HG03575 (cell line): Measurements from ENCODE around the gene TMPRSS4.

Source experiments
- ATAC-seq: cut with Tn5 transposase; IDR thresholded peaks from one replicate; pipeline ENCODE4 v1.9.1; 2021; ENCODE audit not compliant: unreplicated experiment, insufficient number of reproducible peaks, low FRiP score; ENCODE audit errors: extremely low read depth

Gene TMPRSS4

DNA sequence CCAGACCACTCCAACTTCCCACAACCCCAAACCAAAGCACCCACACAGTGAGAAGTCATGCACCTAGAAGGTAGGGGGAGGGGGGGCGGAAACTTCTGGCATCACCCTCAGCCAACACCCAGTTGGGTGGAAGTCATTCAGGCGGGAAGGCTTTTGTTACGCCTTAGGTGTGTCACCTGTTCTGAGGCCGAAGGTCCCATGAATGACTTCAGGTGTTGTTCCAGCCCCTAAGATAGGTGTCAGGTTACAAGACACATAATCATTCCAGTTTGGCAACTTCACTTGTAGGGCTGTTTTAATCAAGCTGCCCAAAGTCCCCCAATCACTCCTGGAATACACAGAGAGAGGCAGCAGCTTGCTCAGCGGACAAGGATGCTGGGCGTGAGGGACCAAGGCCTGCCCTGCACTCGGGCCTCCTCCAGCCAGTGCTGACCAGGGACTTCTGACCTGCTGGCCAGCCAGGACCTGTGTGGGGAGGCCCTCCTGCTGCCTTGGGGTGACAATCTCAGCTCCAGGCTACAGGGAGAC, at the start of gene TMPRSS4:
TSS of gene TMPRSS4 (plus strand) at position 325 of the 528 bp plus-strand sequence. CDS start 225 bp downstream, outside the sequence.
- no peak for ATAC-seq

DNA sequence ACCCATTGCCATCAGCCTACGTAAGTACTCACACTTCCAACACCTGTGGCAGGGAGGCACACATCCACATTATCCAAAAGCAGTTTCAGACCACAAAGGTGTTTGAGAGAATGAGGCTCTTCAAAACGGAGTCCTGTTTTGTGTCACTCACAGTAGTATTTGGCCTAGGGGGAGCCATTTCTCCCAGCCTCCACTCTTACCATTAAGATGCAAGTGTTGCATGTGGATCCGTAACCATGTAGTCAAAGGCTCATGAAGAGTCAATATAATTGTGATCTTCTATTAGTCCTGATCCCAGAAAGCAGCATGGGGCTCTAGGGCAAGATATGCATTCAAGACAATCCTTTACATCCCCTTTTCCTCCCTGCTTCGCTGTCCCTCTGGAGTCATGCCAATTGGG, 49.2 kb upstream of the TMPRSS4 start:
- no peak for ATAC-seq

GRCh38 chr11:118028626-118029025, 48.3 kb upstream of the TMPRSS4 start:
- ATAC-seq = no peak

GRCh38 chr11:118033443-118033842, 43.4 kb upstream of the TMPRSS4 start:
- no peak for ATAC-seq

GRCh38 chr11:118042141-118042540, 34.7 kb upstream of the TMPRSS4 start:
- ATAC-seq = no peak

DNA sequence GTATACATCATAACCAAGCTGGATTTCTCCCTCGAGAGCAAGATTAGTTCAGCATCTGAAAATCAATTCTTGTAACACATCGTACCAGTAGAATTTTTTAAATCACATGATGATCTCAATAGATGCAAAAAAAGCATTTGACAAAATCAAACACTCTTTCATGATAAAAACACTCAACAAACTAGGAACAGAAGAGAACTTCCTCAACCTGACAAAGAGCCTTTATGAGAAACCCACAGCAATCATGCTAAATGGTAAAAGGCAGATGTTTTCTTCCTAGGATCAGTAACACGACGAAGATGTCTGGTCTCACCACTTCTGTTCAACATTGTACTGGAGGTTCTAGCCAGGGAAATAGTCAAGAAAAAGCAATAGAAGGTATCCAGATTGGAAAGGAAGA, 34.1 kb upstream of the TMPRSS4 start:
- no peak for ATAC-seq

DNA sequence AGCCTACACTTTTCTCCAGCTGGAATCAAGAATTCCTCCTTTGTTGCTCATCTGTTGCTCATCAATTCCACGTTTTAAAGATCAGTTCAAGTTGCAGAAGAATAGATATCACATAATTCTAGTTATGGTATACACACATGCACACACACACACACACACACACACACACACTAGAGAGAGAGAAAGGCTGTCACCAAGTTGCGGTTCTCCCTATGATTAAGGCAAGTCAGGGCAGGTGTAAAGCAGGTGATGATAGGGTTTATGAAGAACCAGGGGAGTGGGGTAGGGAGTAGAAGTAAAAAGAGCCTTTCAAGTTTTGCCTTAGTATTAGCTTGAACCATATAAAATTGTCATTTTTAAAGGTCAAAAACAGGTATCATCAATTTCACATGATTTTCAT, 31.7 kb upstream of the TMPRSS4 start:
- no peak for ATAC-seq

- no peak for ATAC-seq
Observed at GRCh38 chr11:118046051-118046963, 30.6 kb upstream of the TMPRSS4 start.

DNA sequence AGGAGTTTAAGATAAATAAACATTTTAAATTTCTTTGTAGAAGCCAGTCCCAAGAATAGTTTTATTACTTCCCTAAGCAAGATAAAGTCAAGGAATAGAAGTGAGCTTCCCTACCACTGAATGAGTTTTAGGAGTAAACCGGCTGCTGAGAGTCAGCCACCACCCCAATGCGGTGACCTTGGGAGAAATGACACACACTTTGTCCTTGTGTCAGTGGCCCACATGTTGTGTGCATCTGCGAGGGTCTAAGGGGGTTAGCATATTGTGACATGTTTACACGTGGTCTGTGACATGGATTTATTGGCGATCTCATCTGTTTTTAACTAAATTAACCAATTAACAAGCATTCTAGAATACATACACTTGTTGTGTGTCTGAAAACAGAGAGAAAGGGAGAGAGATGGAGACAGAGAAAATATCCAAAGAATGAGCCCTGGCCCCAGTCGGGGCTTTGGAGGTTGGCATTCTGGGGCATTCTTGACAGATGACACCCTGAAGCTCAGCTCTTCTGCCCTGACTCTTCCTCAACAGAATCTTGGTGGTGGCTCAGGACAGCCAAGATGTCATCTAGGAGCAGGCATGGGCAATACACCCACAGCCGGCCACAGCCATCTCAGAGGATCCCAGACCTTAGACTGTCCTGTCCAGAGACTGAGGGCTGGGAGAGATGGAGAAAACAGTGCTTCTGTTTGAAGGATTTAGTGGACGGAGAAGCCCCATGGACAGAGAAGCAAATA, 29.7 kb upstream of the TMPRSS4 start:
- ATAC-seq = no peak

DNA sequence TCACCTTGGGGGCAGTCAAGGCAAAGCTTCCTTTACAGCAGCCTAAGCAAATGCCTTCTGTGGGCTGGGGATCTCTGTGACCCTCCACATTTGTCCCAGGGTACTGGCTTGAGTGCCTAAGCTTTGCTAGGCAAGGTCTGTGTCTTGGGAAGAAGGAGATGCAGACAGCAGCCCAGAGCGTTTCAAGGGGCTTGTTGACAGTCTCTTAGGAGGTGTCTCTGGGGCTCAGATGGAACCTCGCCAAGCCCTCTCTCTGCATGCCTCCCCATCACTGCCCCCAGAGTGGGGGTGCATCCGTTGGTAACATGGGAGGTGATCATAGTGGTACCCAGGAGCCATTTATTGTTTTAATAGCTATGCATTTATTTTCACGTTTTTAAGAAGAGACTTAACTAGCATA, 29.1 kb upstream of the TMPRSS4 start:
- ATAC-seq = no peak

- ATAC-seq = no peak
Observed at GRCh38 chr11:118048472-118049370, 28.2 kb upstream of the TMPRSS4 start.

DNA sequence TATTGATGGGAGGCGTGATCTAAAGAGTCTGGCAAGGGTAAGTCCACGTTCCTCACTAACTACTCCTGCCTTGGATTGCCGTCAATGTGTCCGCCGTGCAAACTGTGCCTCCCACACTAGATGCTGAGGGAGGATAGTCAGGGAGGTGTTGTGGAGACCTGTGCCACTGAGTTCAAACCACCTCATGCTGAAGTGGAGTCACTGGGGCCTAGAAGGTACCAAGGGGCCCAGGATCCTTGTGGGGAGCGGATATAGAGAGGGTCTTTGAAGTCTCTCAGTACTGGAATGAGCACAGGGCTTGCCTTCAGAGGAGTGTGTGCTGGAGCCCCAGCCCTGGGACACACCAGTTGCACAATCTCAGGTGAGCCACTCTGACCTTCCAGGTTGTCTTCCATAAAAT, 27.1 kb upstream of the TMPRSS4 start:
- no peak for ATAC-seq

DNA sequence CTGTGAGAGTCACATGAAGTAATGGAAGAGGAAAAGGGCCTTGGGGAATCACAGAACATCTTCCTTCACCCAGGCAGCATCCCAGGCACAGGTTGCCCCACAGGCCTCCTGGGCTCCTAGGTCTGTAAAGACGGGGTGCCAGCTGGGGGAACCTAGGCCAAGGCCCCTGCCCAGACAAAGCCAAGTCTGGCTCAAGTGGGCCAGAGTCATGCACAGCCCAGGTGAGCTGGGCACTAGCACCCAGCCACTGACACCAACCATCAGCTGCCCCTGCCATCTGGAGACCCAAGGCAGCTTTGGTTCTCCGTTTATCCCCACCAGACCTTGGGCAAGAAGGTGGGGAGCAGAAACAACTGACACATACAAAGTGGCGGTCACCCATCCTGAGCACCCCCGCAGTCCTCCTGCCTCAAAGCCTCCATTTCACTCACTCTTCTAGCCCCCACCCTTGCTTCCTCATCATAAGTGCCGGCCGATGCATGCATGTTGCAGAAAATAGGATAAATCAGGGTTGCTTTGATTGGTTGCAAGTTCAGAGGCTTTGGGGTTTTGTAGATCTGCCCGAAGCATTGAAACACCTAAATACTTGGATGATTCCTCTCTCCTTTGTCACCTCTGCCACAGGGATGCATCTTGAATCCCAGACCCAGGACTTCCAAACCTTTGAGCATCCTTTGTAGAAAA, 26.5 kb upstream of the TMPRSS4 start:
- ATAC-seq = no peak

- ATAC-seq = no peak
Observed at GRCh38 chr11:118051136-118051610, 25.7 kb upstream of the TMPRSS4 start.

DNA sequence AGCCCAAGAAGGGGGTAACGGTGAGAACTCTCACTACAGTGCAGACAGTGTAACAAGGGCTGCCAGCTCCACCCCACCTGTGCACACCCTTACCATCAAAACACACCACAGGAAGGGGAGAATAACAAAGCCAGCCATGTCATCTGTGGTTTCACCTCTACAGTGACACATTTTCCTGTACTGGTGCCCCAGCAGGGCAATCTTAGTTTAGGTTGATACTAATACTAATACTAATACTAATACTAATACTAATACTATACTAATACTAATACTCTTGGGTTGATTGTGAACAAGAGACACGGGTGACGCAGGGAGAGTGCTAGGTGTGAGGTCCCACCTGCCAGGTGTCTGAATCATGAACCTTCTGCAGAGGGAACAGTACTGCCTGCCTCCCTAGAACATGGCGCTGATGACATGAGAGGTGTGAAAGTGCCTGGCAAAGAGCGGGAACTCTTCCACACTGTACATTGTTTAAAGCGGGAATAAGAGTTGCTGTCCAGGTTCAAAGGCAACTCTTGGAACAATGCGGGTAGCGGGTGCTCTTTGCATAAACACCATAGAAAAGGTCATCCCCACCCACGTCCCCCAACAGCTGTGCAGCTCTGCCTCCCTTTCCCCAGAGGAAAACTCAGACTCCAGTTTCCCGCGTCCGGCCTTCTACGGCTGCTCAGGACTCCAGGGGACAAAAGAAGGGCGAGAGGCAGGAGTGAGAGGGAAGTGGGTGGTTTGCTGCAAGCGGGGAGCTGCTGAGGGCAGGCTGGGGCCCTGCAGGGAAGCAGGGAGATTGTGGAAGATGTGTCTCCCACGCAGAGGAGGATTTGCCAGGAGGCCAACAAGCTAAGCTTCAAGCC, 25.0 kb upstream of the TMPRSS4 start:
- ATAC-seq = no peak

DNA sequence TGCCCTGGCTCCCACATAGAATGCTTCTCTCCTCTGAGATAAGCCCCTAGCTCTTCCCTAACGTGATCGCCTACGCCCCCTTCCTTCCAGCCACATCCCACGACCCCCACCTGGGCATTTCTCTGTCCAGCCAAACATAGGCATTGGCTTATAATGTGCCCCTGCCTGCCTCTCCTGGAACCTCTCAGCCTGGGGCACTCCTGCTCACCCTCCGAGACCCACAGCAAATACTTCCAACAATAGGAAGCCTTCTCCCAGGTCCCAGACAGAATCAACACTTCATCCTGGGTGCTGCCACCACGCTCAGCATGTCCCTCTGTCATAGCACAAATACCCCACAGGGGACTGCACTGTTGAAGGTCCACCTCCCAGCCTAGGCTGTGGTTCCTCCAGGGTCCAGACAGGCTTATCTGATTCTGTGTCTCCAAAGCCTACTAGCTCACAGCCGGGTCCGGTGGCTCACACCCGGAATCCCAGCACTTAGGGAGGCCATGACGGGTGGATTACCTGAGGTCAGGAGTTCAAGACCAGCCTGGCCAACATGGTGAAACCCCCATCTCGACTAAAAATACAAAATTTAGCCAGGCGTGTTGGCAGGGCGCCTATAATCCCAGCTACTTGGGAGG, 24.2 kb upstream of the TMPRSS4 start:
- no peak for ATAC-seq
